ENCODE results near the gene B4GALT6. TPM values are rescaled to one million over a fixed set of nuclear protein-coding genes. Genes with fewer than 3 reads are reported as not detected.

The B4GALT6 gene
- total and polyA plus RNA-seq, 2 of the 13 experiments (the other 11 are each of a cell fraction or from before 2014, with no cell fraction given) = 1.9 to 3.3 TPM

- TF ChIP-seq ZSCAN31 (CRISPR knock-in tag; IDR thresholded peaks at IDR 0.05; ENCODE audit: low read depth) (no peak), BATF2 (CRISPR knock-in tag; IDR thresholded peaks at IDR 0.05) (no peak), ELF4 (CRISPR knock-in tag; IDR thresholded peaks at IDR 0.05; ENCODE audit: borderline replicate concordance) (no peak), SP4 (CRISPR knock-in tag; IDR thresholded peaks at IDR 0.05) (no peak), DR1 (CRISPR knock-in tag; IDR thresholded peaks at IDR 0.05) (peak; percentile 68; the same call in 1 of the 2 replicates), ZNF552 (CRISPR knock-in tag; IDR thresholded peaks at IDR 0.05; ENCODE audit: borderline replicate concordance) (no peak), ZNF720 (CRISPR knock-in tag; IDR thresholded peaks at IDR 0.05) (no peak), ZNF788 (CRISPR knock-in tag; IDR thresholded peaks at IDR 0.05; ENCODE audit: borderline replicate concordance) (no peak), ZNF704 (CRISPR knock-in tag; IDR thresholded peaks at IDR 0.05; ENCODE audit: borderline replicate concordance) (no peak), FOSL1 (CRISPR knock-in tag; IDR thresholded peaks at IDR 0.05; ENCODE audit: borderline replicate concordance) (no peak), MBD4 (IDR thresholded peaks at IDR 0.05; ENCODE audit: borderline replicate concordance, low read length) (no peak), ZNF484 (CRISPR knock-in tag; IDR thresholded peaks at IDR 0.05; ENCODE audit: borderline replicate concordance, low read depth) (no peak), ZNF646 (CRISPR knock-in tag; IDR thresholded peaks at IDR 0.05) (no peak), ZNF337 (CRISPR knock-in tag; IDR thresholded peaks at IDR 0.05; ENCODE audit: borderline replicate concordance, low read depth) (no peak), ZNF34 (CRISPR knock-in tag; IDR thresholded peaks at IDR 0.05; ENCODE audit: borderline replicate concordance) (no peak)
- TF ChIP-seq, protein P1, sequence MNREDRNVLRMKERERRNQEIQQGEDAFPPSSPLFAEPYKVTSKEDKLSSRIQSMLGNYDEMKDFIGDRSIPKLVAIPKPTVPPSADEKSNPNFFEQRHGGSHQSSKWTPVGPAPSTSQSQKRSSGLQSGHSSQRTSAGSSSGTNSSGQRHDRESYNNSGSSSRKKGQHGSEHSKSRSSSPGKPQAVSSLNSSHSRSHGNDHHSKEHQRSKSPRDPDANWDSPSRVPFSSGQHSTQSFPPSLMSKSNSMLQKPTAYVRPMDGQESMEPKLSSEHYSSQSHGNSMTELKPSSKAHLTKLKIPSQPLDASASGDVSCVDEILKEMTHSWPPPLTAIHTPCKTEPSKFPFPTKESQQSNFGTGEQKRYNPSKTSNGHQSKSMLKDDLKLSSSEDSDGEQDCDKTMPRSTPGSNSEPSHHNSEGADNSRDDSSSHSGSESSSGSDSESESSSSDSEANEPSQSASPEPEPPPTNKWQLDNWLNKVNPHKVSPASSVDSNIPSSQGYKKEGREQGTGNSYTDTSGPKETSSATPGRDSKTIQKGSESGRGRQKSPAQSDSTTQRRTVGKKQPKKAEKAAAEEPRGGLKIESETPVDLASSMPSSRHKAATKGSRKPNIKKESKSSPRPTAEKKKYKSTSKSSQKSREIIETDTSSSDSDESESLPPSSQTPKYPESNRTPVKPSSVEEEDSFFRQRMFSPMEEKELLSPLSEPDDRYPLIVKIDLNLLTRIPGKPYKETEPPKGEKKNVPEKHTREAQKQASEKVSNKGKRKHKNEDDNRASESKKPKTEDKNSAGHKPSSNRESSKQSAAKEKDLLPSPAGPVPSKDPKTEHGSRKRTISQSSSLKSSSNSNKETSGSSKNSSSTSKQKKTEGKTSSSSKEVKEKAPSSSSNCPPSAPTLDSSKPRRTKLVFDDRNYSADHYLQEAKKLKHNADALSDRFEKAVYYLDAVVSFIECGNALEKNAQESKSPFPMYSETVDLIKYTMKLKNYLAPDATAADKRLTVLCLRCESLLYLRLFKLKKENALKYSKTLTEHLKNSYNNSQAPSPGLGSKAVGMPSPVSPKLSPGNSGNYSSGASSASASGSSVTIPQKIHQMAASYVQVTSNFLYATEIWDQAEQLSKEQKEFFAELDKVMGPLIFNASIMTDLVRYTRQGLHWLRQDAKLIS (CRISPR knock-in tag; IDR thresholded peaks at IDR 0.05) = 0 out of 2 replicates have a peak, but pooled peaks have one; percentile 55
Observed at GRCh38 chr18:31591628-31592027, 92.8 kb downstream of the B4GALT6 start, which contains the start of gene TTR (continued).

Data from HepG2 (cell line).